Measurements from ENCODE around the gene RIMKLB.
"Not testable (repeated sequence)": the region's sequence is repeated elsewhere in the genome, so short reads cannot be mapped to it uniquely, and the experiment has no call there.

RIMKLB gene

DNA sequence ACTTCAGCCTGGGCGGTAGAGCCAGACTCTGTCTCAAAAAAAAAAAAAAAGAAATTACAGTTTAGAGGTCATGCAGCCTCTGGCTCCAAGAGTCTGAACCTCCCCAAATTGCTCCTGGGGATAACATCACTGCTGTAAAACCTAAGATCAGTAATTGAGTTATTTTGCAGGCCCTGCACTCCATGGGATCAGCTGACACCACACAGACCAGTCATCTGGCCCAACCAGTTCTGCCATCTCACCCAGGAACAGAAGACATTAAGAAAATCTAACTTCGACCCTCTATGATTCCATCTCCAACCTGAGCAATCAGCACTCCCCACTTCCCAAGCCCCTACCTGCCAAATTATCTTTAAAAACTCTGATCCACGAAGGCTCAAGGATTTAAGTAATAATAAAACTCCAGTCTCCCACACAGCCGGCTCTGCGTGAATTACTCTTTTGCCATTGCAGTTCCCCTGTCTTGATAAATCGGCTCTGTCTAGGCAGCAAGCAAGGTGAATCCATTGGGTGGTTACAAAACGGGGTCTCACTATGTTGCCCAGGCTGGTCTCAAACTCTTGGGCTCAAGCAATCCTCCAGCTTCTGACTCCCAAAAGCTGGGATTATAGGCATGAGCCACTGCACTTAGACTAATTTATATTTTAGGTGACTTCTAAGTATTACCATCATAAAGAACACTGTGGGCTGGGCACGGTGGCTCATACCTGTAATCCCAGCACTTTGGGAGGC lies 123.1 kb downstream of the RIMKLB start:
- DNase-seq, result not testable (repeated sequence)

DNA sequence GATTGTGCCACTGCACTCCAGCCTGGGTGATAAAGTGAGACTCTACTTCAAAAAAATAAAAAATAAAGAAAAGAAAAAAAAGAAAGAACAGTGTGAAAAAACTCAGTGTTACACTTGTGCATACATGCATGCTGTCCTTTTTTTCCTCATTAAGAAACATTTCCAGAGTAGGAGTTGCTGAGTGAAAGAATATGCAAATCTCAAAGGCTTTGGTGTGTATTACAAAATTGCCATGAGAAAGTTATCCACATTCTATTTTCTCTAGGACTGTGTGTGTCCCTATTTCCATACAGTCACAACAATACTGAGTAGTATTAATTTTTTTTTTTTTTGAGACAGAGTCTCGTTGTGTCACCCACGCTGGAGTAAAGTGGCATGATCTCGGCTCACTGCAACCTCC lies 123.8 kb downstream of the RIMKLB start:
- no peak for DNase-seq

DNA sequence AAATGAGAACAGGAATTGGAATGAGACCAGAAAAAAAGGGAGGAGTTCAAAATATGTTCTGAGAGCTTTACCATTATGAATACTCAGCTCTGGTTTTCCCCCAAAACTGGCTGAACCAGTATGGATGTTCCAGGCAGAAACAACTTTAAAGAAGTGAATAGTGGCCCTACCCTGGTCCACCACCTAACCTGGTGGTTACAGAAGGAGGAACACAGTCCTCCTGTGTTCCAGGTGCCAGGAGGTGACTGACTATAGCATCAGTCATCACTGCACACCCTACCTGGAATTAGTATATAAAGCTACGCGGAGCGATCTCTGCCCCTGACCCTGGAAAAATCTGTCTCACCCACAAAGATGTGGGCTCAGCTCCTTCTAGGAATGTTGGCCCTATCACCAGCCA lies 124.5 kb downstream of the RIMKLB start, which contains the start of gene A2ML1:
A2ML1 (plus strand) TSS at position 324 of the 400 bp plus-strand sequence; CDS start at position 355, 31 bp downstream.
- no peak for DNase-seq

DNA sequence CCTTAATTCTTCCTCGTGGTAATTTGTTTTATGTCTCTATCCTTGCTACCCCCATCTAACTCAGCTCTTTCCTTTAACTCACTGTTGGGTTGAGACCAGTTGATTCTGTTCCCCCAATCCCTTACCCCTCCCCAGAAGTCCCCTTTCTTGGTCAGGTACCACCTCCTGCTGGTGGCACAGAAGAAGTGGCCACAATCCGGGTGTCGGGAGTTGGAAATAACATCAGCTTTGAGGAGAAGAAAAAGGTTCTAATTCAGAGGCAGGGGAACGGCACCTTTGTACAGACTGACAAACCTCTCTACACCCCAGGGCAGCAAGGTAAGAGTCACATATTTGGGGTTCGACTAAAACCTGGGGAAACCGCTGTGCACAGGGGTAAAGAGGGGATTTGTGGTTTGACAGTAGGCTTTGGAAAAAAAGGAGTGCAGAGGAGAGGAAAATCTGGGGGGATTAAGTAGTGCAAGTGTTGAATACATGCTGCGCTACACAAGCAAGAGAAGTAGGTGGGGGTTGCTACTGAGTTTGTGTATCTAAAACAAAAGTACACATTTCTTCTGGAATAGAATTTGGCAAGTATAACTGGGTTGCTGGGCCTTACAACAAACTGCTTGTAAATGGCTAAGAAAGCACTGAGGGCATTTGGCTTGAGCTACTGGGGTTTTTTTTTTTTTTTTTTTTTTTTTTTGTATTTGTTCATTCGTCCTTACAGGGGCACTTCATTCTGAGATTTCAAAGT lies 125.9 kb downstream of the RIMKLB start:
- no peak for DNase-seq

DNA sequence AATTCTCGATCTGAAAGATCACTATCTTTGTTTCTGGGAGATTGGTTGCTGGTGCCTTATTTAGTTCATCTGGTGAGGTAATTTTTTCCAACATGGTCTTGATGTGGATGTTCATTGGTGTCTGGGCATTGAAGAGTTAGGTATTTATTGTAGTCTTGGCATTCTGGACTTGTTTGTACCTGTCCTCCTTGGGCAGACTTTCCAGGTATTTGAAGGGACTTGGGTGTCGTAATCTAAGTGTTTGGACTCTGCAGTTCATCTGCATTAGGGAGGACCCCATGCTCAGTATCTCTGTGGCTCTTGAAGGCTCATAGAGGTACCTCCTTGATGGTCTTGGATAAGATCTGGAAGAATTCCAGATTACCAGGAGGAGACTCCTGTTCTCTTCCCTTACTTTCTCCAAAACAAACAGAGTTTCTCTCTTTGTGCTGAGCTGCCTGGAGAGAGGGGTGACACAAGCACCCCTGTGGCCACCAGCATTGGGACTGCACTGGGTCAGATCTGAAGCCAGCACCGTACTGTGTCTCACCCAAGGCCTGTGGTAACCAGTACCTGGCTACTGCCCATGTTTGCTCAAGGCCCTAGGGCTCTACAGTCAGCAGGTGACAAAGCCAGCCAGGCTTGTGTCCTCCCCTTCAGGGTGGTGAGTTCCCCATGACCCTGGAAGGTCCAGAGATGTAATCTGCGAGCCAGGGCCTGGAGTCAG lies 129.9 kb downstream of the RIMKLB start:
- no peak for DNase-seq

DNA sequence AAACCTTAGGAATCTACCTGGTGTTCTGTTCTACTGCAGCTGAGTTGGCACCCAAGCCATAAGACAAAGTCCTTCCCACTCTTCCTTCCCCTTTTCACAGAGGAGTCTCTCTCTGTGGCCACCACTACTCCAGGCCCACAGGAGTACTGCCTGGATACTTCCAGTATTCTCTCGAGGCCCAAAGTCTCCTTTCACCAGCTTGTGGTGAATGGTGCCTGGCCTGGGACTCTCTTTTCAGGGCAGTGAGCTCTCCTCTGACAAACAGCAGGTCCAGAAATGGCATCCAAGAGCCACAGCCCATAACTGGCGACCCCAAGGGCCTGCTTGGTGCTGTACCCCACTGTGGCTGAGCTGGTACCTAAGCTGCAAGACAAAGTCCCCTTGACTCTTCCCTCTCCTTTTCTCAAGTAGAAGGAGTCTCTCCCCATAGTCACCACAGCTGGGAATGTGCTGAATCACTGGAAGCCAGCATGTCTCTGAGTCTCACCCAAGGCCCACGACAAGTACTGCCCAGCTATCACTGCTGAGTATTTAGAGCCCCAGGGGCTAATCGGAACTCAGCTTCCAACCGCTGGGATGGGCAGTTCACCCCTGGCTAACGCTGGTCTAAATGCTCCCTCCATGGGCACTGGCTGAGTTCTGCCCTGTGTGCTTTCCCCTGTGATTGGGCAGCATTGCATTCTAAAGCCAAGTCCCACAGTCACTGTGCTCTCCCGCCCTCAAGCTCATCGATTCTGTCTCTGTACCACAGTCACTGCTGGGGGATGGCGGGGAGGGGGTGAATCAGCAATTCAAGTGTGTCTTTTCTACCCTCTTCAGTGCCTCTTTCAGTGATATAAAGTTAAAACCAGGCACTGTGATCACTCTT lies 130.7 kb downstream of the RIMKLB start:
- DNase-seq, result no peak

DNA sequence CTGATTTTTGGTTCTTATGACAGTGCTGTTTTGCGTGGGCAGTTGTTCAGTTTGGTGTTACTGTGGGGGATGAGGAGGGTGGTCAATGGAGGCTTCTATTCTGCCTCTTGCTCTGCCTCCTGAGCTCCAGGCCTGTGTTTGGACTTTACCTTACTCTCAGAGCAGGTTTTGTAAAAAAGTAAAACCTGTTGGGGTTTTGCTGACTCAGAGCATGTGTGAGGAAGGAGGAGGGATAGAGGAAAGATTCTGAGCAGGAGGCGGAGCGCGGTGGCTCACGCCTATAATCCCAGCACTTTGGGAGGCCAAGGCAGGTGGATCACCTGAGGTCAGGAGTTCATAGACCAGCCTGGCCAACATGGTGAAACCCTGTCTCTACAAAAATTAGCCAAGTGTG lies 131.3 kb downstream of the RIMKLB start:
- DNase-seq, result no peak

DNA sequence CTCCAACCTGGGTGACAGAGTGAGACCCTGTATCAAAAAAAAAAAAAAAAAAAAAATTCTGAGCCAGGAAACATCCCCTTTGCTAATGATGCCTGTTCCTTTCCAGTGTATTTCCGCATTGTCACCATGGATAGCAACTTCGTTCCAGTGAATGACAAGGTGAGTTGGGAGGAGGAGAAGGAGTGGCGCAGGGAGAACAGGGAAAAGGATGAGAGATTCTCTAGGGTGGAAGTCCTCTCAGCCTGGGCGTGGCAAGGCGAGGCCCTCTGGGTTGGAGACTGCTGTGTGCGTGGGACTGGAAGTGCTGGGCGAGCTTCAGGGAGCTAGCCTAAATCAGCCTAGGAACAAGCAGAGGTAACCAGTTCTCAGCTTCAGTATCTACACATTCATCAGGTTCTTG lies 131.8 kb downstream of the RIMKLB start:
- no peak for DNase-seq

DNA sequence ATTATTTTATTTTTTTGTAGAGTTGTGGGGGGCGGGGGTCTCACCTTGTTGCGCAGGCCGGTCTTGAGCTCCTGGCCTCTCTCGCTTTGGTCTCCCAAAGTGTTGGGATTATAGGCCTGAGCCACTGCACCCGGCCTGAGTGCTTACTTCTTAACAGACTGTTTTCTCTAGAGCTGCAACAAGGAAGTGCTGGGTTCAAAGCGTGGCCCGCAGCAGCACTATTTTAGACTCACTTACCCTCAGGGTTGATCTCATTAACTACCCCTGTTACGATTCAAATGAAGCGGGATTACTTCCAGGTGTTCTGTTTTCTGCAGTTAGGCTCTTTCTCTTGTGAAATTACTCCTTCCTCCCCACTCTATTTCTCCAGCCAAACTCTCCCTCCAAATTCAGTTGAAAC lies 133.3 kb downstream of the RIMKLB start:
- no peak for DNase-seq

DNA sequence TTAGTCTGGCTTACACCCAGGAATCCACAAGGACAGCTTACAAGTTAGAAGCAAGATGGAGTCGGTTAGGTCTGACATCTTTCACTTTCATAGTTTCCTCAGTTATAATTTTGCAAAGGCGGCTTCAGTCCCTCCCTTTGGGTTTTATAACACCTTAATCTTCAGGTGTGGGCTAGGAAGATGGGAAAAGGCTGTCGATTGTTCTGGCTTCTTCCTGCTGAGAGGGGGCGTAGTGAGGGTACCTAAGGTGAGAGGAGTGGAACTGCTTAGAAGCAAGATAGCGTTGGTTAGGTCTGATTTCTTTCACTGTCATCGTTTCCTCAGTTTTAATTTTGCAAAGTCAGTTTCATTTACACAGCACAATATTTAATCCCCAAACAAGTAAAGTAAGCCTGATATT lies 134.7 kb downstream of the RIMKLB start:
- no peak for DNase-seq

All from NCI-H69 (cell line).